HG02943 (cell line): Measurements from ENCODE around the gene ERN1.
A peak's percentile ranks its signal among the peaks of the same experiment; 100 is the strongest.
"Not testable (repeated sequence)": the region's sequence is repeated elsewhere in the genome, so short reads cannot be mapped to it uniquely, and the experiment has no call there.

ENCODE experiments used
- ATAC-seq: cut with Tn5 transposase; IDR thresholded peaks from one replicate; pipeline ENCODE4 v1.9.1; 2021; ENCODE audit warnings: mild to moderate bottlenecking, low read depth, moderate library complexity; ENCODE audit not compliant: unreplicated experiment

Gene ERN1

GRCh38 chr17:64039106-64039400 is 90.9 kb downstream of the ERN1 start:
- ATAC-seq: no peak

- no peak for ATAC-seq
Observed at GRCh38 chr17:64038331-64039105, 91.4 kb downstream of the ERN1 start.

- ATAC-seq: no peak
Observed at GRCh38 chr17:64037802-64038201, 92.1 kb downstream of the ERN1 start.

- no peak for ATAC-seq
Observed at GRCh38 chr17:64037180-64037579, 92.8 kb downstream of the ERN1 start.

GRCh38 chr17:64036198-64036922 is 93.6 kb downstream of the ERN1 start:
- ATAC-seq: no peak

- no peak for ATAC-seq
Observed at GRCh38 chr17:64032081-64032480, 97.9 kb downstream of the ERN1 start.

- no peak for ATAC-seq
Observed at GRCh38 chr17:64028874-64029464, 101.0 kb downstream of the ERN1 start.

GRCh38 chr17:64025732-64026294 is 104.1 kb downstream of the ERN1 start:
- ATAC-seq: no peak

GRCh38 chr17:64024781-64025731 is 104.9 kb downstream of the ERN1 start:
- no peak for ATAC-seq

- no peak for ATAC-seq
Observed at GRCh38 chr17:64024215-64024654, 105.7 kb downstream of the ERN1 start.

GRCh38 chr17:64022611-64023063 is 107.3 kb downstream of the ERN1 start:
- no peak for ATAC-seq

- ATAC-seq: peak; percentile 58
Observed at GRCh38 chr17:64020056-64020766, 109.7 kb downstream of the ERN1 start, which contains the start of gene ICAM2. TSS of gene ICAM2 (minus strand) at chr17:64020633. CDS start at chr17:64006691, 13,942 bp downstream.

- not testable (repeated sequence) for ATAC-seq
Observed at GRCh38 chr17:64019551-64019961, 110.4 kb downstream of the ERN1 start.

- ATAC-seq: no peak
Observed at GRCh38 chr17:64017381-64017980, 112.5 kb downstream of the ERN1 start.

GRCh38 chr17:64016974-64017373 is 113.0 kb downstream of the ERN1 start:
- ATAC-seq: no peak

- ATAC-seq: no peak
Observed at GRCh38 chr17:64016231-64016784, 113.6 kb downstream of the ERN1 start.

GRCh38 chr17:64015447-64015846 is 114.5 kb downstream of the ERN1 start:
- no peak for ATAC-seq

- no peak for ATAC-seq
Observed at GRCh38 chr17:64009571-64010402, 120.2 kb downstream of the ERN1 start.
